A673 (cell line): ENCODE measurements around the gene BTBD8.

Experiments used
- CTCF ChIP-seq: fragments of 300-800, 200-600 bp; sonication (generic); conservative IDR thresholded peaks from 2 replicates; pipeline ENCODE4 v1.5.1; 2017; ENCODE audit warnings: low read depth, mild to moderate bottlenecking, antibody characterized with exemption, low read length, moderate library complexity, mixed read lengths
- EZH2 ChIP-seq: fragments of 200-600 bp; sonication (generic); IDR thresholded peaks from 2 replicates; pipeline ENCODE4 v1.6.1; 2017; ENCODE audit warnings: borderline replicate concordance, low read depth, mild to moderate bottlenecking, mixed read lengths, antibody characterized with exemption, low read length; ENCODE audit not compliant: poor library complexity, severe bottlenecking

DNA sequence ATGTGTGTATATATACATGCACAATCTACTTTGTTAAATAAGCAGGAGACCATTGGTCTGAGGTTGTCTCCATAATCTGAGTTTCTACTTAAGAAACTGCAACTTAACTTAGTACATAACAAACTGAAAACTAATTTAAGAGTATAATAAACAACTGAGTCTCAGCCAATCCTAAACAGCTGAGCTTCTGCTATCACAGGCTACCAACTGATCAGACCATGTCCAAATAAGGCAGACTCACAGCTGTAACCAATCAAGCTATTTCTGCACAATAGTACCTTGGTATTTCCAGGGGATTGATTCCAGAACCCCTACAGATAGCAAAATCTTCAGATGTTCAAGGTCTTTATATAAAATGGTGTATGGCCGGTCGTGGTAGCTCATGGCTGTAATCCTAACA is 111.6 kb downstream of the BTBD8 start:
- TF ChIP-seq CTCF (no peak), EZH2 (no peak)
